Body of pancreas (tissue), 4 donors: Measurements from ENCODE around the gene PMCH. TPM values are rescaled to one million over a fixed set of nuclear protein-coding genes. Genes with fewer than 3 reads are reported as not detected.

Source experiments
- ATAC-seq: fragments of 150-250 bp; one replicate; pipeline ENCODE4 v1.9.1; 2016
- DNase-seq, 4 donors: peaks; one replicate each; pipeline ENCODE4 v3.0.0-alpha.2; 2019
- H3K27ac ChIP-seq, 4 donors: fragments of 200-600 bp; sonication (generic); 1 replicate in 3 of 4; 2 replicates in 1 of 4; pipeline versions ENCODE4 v1.5.1 to v1.6.1; 2016 to 2019; ENCODE audit warnings: mild to moderate bottlenecking in 1 of 4, mixed read lengths in 1 of 4, moderate library complexity in 1 of 4
- H3K27me3 ChIP-seq, 2 donors: fragments of 200-600 bp; sonication (generic); one replicate each; pipeline ENCODE4 v1.6.0; 2016; ENCODE audit warnings: mild to moderate bottlenecking in 1 of 2
- H3K36me3 ChIP-seq, 2 donors: fragments of 200-600 bp; sonication (generic); replicated peaks in 1 of 2; 2 replicates each; pipeline ENCODE4 v1.5.1; 2016; ENCODE audit warnings: low read depth in 2 of 2; ENCODE audit not compliant: insufficient read depth in 1 of 2
- H3K4me1 ChIP-seq: fragments of 200-600 bp; sonication (generic); one replicate; pipeline ENCODE4 v1.6.0; 2016
- H3K4me3 ChIP-seq, 2 donors: fragments of 200-600 bp; sonication (generic); 1 replicate in 1 of 2; 2 replicates in 1 of 2; pipeline ENCODE4 v1.5.1; 2016 to 2019
- H3K9me3 ChIP-seq, 3 donors: fragments of 200-600 bp; sonication (generic); 1 replicate in 2 of 3; 2 replicates in 1 of 3; pipeline ENCODE4 v1.5.1; 2016
- CTCF ChIP-seq, 7 experiments: fragments of 450-650 bp in 4 of 7; fragments of 200-600 bp in 3 of 7; sonication (generic) in 3 of 7; IDR thresholded peaks; one replicate each; pipeline ENCODE4 v1.5.1; 2016 to 2019; ENCODE audit warnings: antibody characterized with exemption in 7 of 7
- POLR2A ChIP-seq, 3 donors: fragments of 450-650 bp; IDR thresholded peaks; one replicate each; pipeline ENCODE4 v1.6.1; 2016; ENCODE audit warnings: antibody characterized with exemption in 3 of 3, mild to moderate bottlenecking in 2 of 3
- WGBS, 2 donors: methylation state at CpG; one replicate each; pipeline ENCODE4 v1.1.5; 2017; 5-methylcytosine and 5-hydroxymethylcytosine counted together
- intact Hi-C: fragments of 100-400 bp; cut with DNase I; formaldehyde crosslinking; loops from one replicate; pipeline ENCODE4 v1.15.1; 2023
- total RNA-seq, 2 donors: library from RNA; depleted of rRNA; stranded (reverse); fragments of >200 nt; gene quantifications; one replicate each; pipeline ENCODE4 v1.1.0, GENCODE V29; 2016

PMCH gene
- total RNA-seq, 2 donors from 2014 or later, result not detected

GRCh38 chr12:102201436-102202061, 3.9 kb upstream of the PMCH start:
- intact Hi-C loops, result no loop called here

DNA sequence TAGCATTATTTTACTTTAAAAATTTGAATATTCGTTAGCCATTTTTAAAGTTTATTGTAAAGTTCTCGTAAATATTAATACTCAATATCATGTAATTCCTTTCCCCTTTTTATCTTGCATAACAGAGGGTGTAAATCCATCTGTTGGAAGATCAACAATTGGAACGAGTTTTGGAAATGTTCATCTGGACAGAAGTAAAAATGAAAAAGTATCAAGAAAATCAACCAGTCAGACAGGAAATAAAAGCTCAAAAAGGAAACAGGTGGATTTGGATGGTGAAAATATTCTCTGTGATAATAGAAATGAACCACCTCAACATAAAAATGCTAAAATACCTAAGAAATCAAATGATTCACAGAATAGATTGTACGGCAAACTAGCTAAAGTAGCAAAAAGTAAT, 1.8 kb downstream of the PMCH start:
- Histone ChIP-seq H3K27ac (no peak overlapping the region), H3K9me3 (no peaks in the 10 kb centered on the region), H3K4me3 (no peak overlapping the region), H3K4me1 (no peaks in the 10 kb centered on the region), H3K27me3 (no peaks in the 10 kb centered on the region), H3K36me3 (no peaks in the 10 kb centered on the region)
- TF ChIP-seq CTCF (IDR thresholded peaks at IDR 0.05), result no peak
- no peak for TF ChIP-seq POLR2A (IDR thresholded peaks at IDR 0.05)
- intact Hi-C loops, result no loop called here
- WGBS, 2 donors, result 79 to 81% methylated on average over 4 of the region's 4 CpGs
- ATAC-seq, result no peak
- DNase-seq, result no peak

More at GRCh38 chr12:102201436-102202061, 3.9 kb upstream of the PMCH start:
- Histone ChIP-seq H3K4me3 (no peak overlapping the region), H3K36me3 (no peaks in the 10 kb centered on the region), H3K27ac (no peak overlapping the region), H3K4me1 (no peaks in the 10 kb centered on the region), H3K27me3 (no peaks in the 10 kb centered on the region), H3K9me3 (no peaks in the 10 kb centered on the region)
- WGBS, 2 donors, result 70 to 82% methylated on average over 3 of the region's 3 CpGs
- TF ChIP-seq CTCF (IDR thresholded peaks at IDR 0.05), result no peak
- TF ChIP-seq POLR2A (IDR thresholded peaks at IDR 0.05), result no peak
- ATAC-seq, result no peak
- DNase-seq, result no peak

- no peak overlapping the region for H3K4me3 ChIP-seq
- H3K4me1 ChIP-seq, result no peaks in the 10 kb centered on the region
- H3K27ac ChIP-seq, result no peak overlapping the region
- no peaks in the 10 kb centered on the region for H3K27me3 ChIP-seq
- no peaks in the 10 kb centered on the region for H3K9me3 ChIP-seq
- DNase-seq (no peak), ATAC-seq (no peak)
- H3K36me3 ChIP-seq, result no peaks in the 10 kb centered on the region
- WGBS, 2 donors, result 56 to 65% methylated on average over 2 of the region's 2 CpGs
- no peak for TF ChIP-seq POLR2A (IDR thresholded peaks at IDR 0.05)
- no peak for TF ChIP-seq CTCF (IDR thresholded peaks at IDR 0.05)
- intact Hi-C loops, result no loop called here
Measured at GRCh38 chr12:102182635-102183034, 15.0 kb downstream of the PMCH start.

- DNase-seq (no peak), ATAC-seq (no peak)
- WGBS, 2 donors, result 81% methylated on average over 2 of the region's 2 CpGs
- H3K9me3 ChIP-seq, result no peaks in the 10 kb centered on the region
- no peaks in the 10 kb centered on the region for H3K4me1 ChIP-seq
- no peaks in the 10 kb centered on the region for H3K36me3 ChIP-seq
- H3K4me3 ChIP-seq, result no peak overlapping the region
- TF ChIP-seq POLR2A (IDR thresholded peaks at IDR 0.05) (no peak), CTCF (IDR thresholded peaks at IDR 0.05) (no peak)
- intact Hi-C loops, result no loop called here
- no peak overlapping the region for H3K27ac ChIP-seq
- no peaks in the 10 kb centered on the region for H3K27me3 ChIP-seq
Measured at GRCh38 chr12:102174761-102175160, 22.9 kb downstream of the PMCH start.

GRCh38 chr12:102174117-102174516, 23.5 kb downstream of the PMCH start:
- Histone ChIP-seq H3K4me3 (no peak overlapping the region), H3K4me1 (no peaks in the 10 kb centered on the region), H3K27me3 (no peaks in the 10 kb centered on the region), H3K36me3 (no peaks in the 10 kb centered on the region), H3K27ac (no peak overlapping the region), H3K9me3 (no peaks in the 10 kb centered on the region)
- WGBS, 2 donors, result 84 to 87% methylated on average over 2 of the region's 2 CpGs
- DNase-seq (no peak), ATAC-seq (no peak)
- intact Hi-C loops, result no loop called here
- no peak for TF ChIP-seq POLR2A (IDR thresholded peaks at IDR 0.05)
- no peak for TF ChIP-seq CTCF (IDR thresholded peaks at IDR 0.05)
